NT2/D1 (cell line): ENCODE measurements around the gene EIF3I.

Experiments
- DNase-seq: peaks from one replicate; pipeline ENCODE4 v3.0.0-alpha.2; 2011; ENCODE audit warnings: low read depth, low spot score
- H3K27me3 ChIP-seq: 2 replicates; pipeline ENCODE4 v1.6.0; 2011; ENCODE audit warnings: mild to moderate bottlenecking; ENCODE audit not compliant: insufficient read length, insufficient read depth
- H3K36me3 ChIP-seq: 2 replicates; pipeline ENCODE4 v1.6.1; 2011; ENCODE audit warnings: mild to moderate bottlenecking, low read length, mixed read lengths; ENCODE audit not compliant: insufficient read depth, insufficient read length
- H3K4me1 ChIP-seq: 2 replicates; pipeline ENCODE4 v1.5.1; 2011; ENCODE audit not compliant: insufficient read depth, insufficient read length
- H3K4me3 ChIP-seq: 2 replicates; pipeline ENCODE4 v1.5.1; 2011; ENCODE audit warnings: low read depth; ENCODE audit not compliant: insufficient read length
- H3K9ac ChIP-seq: 2 replicates; pipeline ENCODE4 v1.6.0; 2011; ENCODE audit warnings: low read depth; ENCODE audit not compliant: insufficient read length
- H3K9me3 ChIP-seq: 2 replicates; pipeline ENCODE4 v1.5.1; 2011; ENCODE audit warnings: mild to moderate bottlenecking, low read length; ENCODE audit not compliant: insufficient read depth
- SUZ12 ChIP-seq: IDR thresholded peaks from 2 replicates; pipeline ENCODE4 v1.6.1; 2011; ENCODE audit not compliant: insufficient read length, insufficient read depth; ENCODE audit errors: extremely low read depth
- YY1 ChIP-seq: IDR thresholded peaks from 2 replicates; pipeline ENCODE4 v1.6.1; 2011; ENCODE audit not compliant: insufficient read length, insufficient read depth
- ZNF274 ChIP-seq: IDR thresholded peaks from 2 replicates; pipeline ENCODE4 v1.6.1; 2011; ENCODE audit warnings: mild to moderate bottlenecking, low read depth, low read length

The EIF3I gene

DNA sequence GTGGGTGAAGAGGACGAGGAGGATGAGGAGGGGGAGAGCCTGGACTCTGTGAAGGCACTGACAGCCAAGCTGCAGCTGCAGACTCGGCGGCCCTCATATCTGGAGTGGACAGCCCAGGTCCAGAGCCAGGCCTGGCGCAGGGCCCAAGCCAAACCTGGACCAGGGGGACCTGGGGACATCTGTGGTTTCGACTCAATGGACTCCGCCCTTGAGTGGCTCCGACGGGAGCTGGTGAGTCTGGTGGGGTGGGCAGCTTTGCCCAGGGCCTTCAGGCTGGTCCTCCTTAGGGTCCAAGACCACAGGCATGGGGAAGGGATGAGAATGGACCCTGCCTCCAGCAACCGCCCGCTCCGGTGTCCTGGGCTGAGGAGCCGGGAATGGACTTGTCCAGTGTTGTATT lies 25.2 kb downstream of the EIF3I start:
- H3K9me3 ChIP-seq: no peaks in the 10 kb centered on the region
- peaks cover 40% of the 10 kb centered on the region for H3K4me1 ChIP-seq
- no peak overlapping the region for H3K4me3 ChIP-seq
- no peaks in the 10 kb centered on the region for H3K27me3 ChIP-seq
- no peaks in the 10 kb centered on the region for H3K36me3 ChIP-seq
- DNase-seq: no peak
- peak overlapping the region; percentile 38 for H3K9ac ChIP-seq
- TF ChIP-seq SUZ12: no peak
- TF ChIP-seq ZNF274: no peak
- no peak for TF ChIP-seq YY1

DNA sequence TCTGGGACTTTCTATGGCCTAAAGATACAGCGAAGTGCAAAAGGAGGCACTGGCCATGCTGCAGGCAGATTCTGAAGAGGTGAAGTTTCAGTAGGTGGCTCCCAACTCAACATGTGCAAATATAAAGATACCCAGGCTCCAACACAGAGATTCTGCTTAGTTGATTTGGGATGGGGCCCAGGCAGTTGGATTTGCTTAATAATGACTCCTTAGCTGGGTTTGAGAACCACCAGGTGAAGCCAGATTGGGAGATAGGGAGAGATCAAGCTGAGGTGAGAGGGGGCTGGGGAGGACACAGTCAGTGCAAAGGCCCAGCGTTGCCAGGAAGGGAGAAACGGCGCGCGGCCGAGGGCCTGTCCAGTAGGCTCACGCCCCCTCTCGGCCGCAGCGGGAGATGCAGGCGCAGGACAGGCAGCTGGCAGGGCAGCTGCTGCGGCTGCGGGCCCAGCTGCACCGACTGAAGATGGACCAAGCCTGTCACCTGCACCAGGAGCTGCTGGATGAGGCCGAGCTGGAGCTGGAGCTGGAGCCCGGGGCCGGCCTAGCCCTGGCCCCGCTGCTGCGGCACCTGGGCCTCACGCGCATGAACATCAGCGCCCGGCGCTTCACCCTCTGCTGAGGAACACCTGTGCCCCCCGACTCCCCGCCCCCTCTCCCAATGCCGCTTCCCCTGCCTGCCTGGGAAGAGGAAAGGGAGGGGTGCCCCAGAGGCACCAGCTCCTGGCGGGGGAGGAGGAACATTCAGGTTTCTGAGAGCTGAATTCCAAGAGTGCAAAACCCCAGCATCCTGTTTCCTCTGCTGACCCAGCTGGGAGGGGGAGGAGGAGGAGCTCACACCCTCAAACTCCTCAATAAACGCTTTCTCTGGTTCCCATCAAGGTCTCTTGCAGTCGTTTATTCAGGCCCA lies 26.0 kb downstream of the EIF3I start:
- no peaks in the 10 kb centered on the region for H3K27me3 ChIP-seq
- H3K4me1 ChIP-seq: peaks cover 38% of the 10 kb centered on the region
- peak; percentile 90 for DNase-seq
- H3K9ac ChIP-seq: peak overlapping the region; percentile 53
- no peak for TF ChIP-seq ZNF274
- no peak for TF ChIP-seq SUZ12
- no peak for TF ChIP-seq YY1
- H3K4me3 ChIP-seq: peak overlapping the region; percentile 31
- no peaks in the 10 kb centered on the region for H3K36me3 ChIP-seq
- H3K9me3 ChIP-seq: no peaks in the 10 kb centered on the region

DNA sequence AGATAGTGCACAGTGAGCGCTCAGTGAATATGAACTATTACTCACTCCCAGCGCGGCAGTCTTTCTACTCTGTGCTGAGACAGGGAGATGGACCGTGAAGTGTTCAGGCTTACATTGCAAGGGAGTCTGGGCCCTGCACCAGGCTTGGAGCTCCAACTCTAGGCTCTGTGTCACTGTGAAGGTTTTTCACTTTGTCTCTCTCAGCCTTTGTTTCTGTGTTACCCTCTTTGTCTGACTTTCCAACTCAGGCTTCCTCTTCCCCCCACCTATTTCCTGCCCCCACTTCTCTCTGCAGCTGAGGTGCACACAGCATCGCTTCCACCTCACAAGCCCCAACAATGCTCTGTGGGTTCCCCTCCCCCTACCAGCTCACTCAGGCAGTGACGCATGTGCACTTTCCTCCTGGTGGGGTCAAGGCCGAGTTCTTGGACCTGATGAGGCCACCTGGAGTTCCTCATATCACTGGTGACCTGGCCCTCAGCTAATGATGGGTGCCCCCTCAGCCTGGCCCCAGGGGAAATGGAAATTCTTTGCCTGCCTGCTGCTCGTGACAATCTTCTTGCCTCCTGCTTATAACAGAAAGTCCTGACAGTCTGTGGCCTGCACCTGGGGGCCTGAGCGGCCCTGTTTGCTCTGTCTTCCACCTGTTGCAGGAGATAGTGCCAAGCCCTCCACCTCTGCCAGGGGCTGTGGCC lies 27.8 kb downstream of the EIF3I start:
- no peaks in the 10 kb centered on the region for H3K9me3 ChIP-seq
- H3K9ac ChIP-seq: peak overlapping the region; percentile 23
- no peak for DNase-seq
- peaks cover 38% of the 10 kb centered on the region for H3K4me1 ChIP-seq
- TF ChIP-seq YY1: no peak
- no peak for TF ChIP-seq SUZ12
- no peak for TF ChIP-seq ZNF274
- H3K36me3 ChIP-seq: no peaks in the 10 kb centered on the region
- H3K27me3 ChIP-seq: no peaks in the 10 kb centered on the region
- no peak overlapping the region for H3K4me3 ChIP-seq

DNA sequence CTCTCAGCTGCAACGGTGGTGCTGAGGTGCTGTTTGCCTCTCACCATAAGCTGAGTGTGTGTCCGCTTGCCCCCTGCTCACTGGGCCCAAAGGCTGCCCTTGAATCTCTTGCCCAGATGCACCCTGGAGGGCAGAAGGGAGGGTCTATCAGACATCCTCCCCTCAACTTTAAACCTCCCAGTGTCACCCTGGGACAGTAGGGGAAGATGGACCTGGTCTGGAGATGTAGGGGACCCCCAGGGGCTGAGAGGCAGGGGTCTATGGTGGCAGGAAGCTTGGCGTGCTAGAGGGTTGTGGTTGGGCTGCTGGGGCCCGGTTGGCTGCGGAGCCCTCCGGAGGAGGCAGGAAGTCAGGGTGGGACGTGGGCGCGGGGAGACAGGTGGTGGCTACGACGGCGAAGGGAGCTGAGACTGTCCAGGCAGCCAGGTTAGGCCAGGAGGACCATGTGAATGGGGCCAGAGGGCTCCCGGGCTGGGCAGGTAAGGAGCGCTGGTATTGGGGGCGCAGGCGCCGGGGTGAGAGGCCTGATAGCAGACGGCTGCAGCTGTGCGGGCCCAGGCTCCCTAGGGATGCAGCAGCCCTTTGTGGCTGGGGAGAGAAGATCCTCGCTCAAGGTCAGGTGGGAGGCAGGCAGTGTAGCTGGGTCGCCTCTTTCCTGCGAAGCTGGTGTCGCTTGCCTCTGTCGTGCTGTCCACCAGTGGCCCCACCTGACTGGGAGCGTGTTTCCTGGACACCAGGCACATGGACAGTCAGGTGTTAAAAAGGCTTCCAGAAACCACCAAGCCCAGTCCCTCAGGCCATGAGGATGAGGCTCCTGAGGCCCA lies 28.9 kb downstream of the EIF3I start, which contains the start of gene LCK:
TSS of gene LCK (plus strand) at position 373 of the 824 bp plus-strand sequence. CDS start 23,065 bp downstream, outside the sequence.
- H3K4me3 ChIP-seq: no peak within 1 kb of the TSS
- TF ChIP-seq YY1: no peak
- TF ChIP-seq SUZ12: no peak
- no peak for TF ChIP-seq ZNF274
- H3K9me3 ChIP-seq: no peaks in the 10 kb centered on the region
- no peaks in the 10 kb centered on the region for H3K36me3 ChIP-seq
- H3K4me1 ChIP-seq: peaks cover 38% of the 10 kb centered on the region
- DNase-seq: no peak
- H3K27me3 ChIP-seq: no peaks in the 10 kb centered on the region
- H3K9ac ChIP-seq: peak within 1 kb of the TSS; percentile 23

DNA sequence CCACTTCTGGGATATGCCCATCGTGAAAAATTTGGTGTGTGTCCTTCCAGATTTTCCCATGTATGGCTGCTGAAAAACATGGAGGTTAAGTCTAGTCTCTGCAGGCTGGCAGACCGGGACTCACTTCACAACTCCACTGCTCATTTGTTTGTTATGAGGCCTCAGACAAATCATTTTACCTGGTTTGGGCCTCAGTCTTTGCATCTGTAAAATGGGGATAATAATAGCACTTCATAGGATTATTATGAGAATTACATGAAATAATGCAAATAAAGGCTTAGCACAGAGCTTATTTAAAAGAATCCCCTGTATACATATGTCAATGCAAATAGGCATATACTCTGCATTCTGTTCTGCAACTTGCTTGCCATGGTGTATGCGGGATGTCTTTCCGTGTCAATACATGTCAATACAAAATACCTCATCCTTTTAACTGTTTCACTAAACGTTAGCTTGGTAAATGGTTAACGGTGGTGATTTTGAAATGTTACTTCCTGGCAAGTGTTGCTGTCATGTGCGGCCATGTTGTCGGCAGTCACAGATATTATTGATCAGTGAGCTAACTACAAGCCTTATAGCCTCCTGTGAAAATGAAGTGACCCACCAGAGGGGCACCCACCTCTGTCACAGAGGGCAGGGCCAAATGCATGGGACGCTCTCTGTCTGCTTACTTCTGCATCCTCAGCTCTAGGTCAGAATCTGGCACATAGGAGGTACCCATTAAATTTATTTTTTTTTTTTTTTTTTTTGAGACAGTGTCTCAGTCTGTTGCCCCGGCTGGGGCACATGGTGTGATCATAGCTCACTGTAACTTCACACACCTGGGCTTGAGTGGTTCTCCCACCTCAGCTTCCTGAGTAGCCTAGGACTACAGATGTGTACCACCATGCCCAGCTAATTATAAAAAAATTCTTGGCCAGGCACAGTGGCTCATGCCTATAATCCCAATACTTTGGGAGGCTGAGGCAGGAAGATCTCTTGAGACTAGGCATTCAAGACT lies 33.2 kb downstream of the EIF3I start:
- H3K4me3 ChIP-seq: no peak overlapping the region
- no peak for TF ChIP-seq SUZ12
- no peak for TF ChIP-seq YY1
- TF ChIP-seq ZNF274: no peak
- no peaks in the 10 kb centered on the region for H3K9me3 ChIP-seq
- no peaks in the 10 kb centered on the region for H3K27me3 ChIP-seq
- H3K9ac ChIP-seq: no peak overlapping the region
- H3K4me1 ChIP-seq: peaks cover 11% of the 10 kb centered on the region
- H3K36me3 ChIP-seq: no peaks in the 10 kb centered on the region
- DNase-seq: no peak
